Measurements from ENCODE around the gene CCSER1.

CCSER1 gene

DNA sequence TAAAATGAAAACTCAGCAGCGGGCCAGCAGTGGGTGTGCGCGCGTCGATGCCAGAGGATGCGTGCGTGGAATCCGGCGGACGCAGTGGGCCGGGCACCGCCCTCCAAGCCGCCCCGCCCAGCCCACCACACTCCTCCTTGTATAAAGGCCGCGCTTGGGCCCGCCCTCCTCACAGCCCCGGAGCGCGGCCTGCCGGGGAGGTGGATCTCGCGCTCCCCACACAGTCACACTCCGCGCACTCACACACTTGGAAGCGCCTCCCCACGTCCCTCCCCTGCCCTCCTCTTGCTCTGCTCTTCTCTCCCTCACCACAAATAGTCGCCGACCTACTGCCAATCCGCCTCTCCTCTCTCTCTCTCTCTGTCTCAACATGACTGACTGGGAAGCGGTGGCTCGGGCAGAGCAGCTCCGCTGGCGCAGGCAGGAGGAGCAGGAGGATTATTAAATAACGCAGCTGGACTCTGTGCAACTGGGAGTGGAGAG lies at the start of gene CCSER1:
TSS of gene CCSER1 (plus strand) at position 172 of the 483 bp plus-strand sequence.
- peak; percentile 15 for DNase-seq

DNA sequence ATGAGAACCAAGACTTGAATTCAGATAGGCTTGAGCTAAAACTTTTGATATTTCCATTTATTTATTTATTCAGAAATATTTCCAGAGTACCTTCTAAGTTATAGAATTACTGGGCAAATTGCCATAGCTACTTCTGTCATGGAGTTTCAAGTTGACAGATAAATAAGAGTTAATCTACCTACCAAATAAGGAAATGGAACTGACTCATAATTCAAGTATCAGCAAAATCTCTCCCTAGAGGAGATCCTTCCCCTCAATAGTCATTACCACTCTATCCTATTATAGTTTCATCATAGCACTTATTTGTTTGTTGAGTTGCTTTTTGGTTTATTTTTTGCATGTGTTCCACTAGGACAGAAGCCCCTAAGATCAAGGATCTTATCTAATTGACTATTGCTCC lies 48.8 kb upstream of the CCSER1 start:
- no peak for DNase-seq

DNA sequence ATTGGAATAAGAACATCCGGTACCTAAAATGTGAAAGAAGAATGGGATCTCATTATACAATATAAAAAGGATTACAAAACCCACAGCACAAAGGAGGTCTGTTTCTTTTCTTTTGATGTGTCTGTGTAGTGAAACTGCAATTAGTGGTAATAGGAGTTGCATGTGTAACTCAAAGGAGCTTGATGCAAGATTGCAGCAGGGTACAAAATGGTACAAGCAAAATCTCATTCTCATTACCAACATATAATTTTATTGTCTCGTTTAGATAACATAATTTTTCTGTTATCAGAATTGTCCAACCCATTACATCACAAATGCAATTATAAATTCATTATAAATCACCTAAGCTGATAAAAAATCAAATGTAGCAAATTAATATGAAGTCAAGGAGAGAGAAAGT lies 47.1 kb upstream of the CCSER1 start:
- no peak for DNase-seq

- DNase-seq, result no peak
Observed at GRCh38 chr4:90081432-90082144, 45.6 kb upstream of the CCSER1 start.

DNA sequence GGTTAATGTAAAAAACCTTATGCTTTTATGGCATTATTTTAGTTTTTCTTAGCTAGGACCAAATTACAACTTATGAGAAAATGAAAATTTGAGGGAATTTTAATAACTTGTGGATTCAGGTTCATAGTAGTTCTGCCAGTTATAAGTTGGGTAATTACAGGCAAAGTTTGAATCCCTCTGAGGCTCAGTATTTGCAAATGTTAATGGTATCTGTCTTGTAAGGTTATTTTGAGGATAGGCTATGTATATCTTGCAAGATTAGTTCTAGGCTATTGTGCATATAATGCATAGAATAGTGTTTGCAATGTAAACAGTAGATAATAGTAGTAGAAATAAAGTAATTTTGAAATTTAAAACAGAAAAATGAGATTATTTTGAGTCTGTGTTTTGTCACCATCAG lies 44.7 kb upstream of the CCSER1 start:
- no peak for DNase-seq

DNA sequence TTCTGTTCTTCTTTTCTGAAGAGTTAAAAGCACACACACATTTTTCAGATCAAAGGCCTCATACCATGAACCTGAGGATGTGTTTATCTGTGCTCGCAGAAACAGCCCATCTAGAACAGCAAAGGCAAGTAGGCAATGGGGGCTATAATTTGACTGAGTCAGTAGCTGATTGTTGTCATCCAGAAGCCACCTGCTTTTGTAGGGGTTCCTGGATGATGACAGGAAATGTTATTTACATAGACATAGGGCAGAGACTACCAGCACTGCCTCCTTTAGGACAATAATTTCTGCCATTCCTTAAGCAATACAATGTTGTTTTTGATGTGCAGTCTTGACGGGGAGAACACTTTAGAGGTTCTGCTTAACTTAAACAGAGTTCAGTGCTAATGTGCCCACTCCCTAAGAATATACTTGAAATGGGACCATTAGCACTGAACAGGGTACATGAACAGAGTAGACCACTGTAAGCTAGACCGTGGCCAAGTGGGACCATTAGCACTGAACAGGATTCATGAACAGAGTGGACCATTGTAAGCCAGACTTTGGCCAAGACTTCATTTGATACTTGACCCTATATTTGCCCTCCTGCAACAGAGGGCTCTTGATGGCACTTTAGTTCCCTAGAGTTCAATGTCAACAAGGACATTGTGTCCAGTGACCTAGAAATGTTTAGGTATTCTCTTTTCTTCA lies 42.8 kb upstream of the CCSER1 start:
- no peak for DNase-seq

- DNase-seq, result no peak
Observed at GRCh38 chr4:90084967-90085295, 42.3 kb upstream of the CCSER1 start.

DNA sequence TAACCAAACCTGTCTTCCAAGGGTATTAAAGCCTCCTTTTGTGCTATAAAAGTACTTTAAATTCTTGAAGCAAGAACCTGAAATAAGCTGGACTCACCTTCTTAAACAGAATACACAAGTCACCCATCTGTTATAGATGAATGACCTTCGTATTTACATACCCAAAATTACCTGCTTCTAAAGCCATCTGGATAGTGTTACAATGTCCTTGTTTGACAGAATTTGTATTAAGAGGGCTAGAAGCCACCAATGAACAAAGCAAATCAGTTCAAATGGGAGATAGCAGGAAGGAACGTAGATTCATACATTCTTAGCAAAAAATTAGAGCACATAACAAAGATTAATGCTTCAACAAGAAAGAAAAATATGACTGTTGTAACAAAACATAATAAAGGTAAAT lies 33.7 kb upstream of the CCSER1 start:
- DNase-seq, result no peak

- DNase-seq, result no peak
Observed at GRCh38 chr4:90095000-90095399, 32.2 kb upstream of the CCSER1 start.

GRCh38 chr4:90099812-90100211 lies 27.4 kb upstream of the CCSER1 start:
- no peak for DNase-seq

- no peak for DNase-seq
Observed at GRCh38 chr4:90103991-90104390, 23.2 kb upstream of the CCSER1 start.

GRCh38 chr4:90105274-90105673 lies 21.9 kb upstream of the CCSER1 start:
- no peak for DNase-seq

GRCh38 chr4:90112715-90113114 lies 14.5 kb upstream of the CCSER1 start:
- no peak for DNase-seq

GRCh38 chr4:90113881-90114457 lies 13.2 kb upstream of the CCSER1 start:
- no peak for DNase-seq

DNA sequence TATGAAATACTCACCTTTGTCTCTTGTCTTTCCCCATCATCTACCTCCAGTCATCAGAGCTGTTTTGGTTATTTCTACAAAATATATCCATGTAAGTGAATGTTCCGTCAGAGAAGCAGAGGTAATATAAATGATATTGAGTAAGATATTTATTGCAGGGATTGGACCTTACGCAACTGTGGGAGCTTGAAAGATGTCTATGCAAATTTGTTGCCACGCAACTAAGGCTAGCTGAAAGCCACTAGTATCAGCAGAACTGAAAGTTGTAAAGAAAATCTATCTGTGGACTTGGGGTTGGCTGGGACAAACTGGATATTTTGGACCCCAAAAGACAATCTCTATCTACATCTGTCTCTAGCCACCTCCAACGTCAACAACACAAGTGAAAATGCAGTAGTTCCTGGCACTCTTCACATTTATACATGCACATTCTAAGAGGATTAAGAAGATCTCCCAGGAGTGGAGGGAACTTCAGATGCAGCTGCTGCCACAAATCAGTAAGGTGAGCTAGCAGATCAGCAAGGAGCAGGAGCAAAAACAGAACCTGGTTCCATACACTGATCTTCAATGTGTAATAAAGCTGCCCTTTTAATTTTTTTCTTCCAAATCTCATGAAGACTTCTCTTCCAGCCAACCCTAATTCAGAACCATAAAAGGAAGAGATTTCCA lies 8.5 kb upstream of the CCSER1 start:
- DNase-seq, result no peak

- no peak for DNase-seq
Observed at GRCh38 chr4:90120037-90120436, 7.2 kb upstream of the CCSER1 start.

DNA sequence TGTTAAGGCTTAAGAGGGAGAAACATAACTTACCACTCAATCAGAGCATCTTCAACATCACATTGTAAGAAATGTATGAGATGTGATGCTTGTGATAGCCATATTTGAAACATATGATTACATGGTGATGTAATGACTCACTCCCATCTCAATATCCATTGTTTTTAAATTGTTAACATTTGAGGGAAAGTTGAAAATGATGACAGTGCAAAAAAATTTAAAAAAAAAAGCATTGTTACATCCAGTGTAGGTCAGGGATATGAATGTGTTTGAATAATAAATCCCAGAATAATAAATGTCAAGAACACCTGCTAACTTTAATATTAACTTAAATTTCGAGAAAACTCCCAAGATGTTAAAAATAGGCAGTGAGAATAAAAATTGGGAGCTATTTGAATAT lies 6.4 kb upstream of the CCSER1 start:
- no peak for DNase-seq

DNA sequence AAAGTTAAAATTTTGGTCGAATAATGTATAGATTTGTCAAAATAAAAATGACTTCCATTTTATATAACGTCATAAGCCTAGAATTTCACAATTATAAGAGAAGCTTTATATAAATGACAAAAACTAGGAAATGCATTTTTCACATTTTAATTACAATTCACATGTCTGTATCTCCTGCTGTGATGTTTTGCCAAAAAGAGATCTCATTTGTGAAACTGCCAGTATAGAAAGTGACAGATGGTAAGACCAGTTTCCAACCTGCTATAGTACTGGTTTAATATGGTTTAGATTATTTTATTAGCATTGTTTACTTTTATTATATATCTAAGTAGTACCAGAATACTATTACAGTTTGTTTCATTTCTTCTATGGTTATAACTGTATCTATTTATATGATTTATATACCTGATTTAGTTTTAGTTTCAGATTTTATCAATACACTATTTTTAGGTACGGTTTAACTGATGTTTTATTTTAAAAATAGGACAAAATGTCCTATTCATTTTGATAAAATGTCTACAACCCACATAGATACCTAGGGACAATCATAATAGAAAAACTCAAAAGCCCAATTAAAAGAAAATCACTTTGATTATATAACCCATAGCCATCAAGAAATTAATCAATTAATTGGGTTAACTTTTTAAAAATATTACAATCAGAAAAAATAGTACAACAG lies 5.4 kb upstream of the CCSER1 start:
- DNase-seq, result no peak

- no peak for DNase-seq
Observed at GRCh38 chr4:90122355-90122748, 4.8 kb upstream of the CCSER1 start.

GRCh38 chr4:90124276-90124675 lies 2.9 kb upstream of the CCSER1 start:
- DNase-seq, result no peak

DNA sequence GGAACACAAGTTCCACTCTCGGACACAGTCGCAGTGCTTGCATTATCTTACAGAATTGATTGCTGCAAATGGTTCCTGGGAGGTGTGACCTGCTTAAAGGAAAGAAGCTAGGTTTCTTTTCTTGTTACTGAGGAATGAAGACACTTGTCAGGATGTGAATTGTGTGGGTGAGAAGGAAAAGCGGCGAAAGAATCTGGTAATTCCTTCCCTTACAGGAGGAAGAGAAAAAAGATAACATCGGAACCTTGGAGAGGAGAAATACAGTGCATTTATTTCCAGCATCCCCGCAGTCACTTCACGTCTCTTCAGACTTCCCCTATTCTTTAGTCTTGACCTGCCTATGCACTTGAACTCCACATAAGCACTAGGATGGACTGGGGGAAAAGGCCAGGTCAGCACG lies 389 bp upstream of the CCSER1 start:
- no peak for DNase-seq

- DNase-seq, result no peak
Observed at GRCh38 chr4:90127706-90128345, 632 bp downstream of the CCSER1 start.

Data from activated CD8-positive, alpha-beta memory T cell treated with anti-CD3 and anti-CD28 coated beads, Interleukin-2, amount 50 U/mL, for 4 hours (primary cell).